ENCODE data around the gene ZBED2. TPM values are rescaled to one million over a fixed set of nuclear protein-coding genes. Genes with fewer than 3 reads are reported as not detected.

The ZBED2 gene
- total RNA-seq, 1 experiment from 2014 or later, result 0.69 TPM

GRCh38 chr3:111571907-111572460 is 23.2 kb downstream of the ZBED2 start:
- no peaks in the 10 kb centered on the region for H3K27me3 ChIP-seq (ENCODE audit: low read length)
- H3K9me3 ChIP-seq (ENCODE audit: low read length), result no peaks in the 10 kb centered on the region
- no peak for ATAC-seq
- no peaks in the 10 kb centered on the region for H3K36me3 ChIP-seq (ENCODE audit: low read depth, low read length)
- POLR2A ChIA-PET (ENCODE audit: unreplicated experiment), result no interaction called here
- no peak overlapping the region for H2AFZ ChIP-seq (ENCODE audit: low read length)
- H3K9me2 ChIP-seq (replicated peaks; ENCODE audit: low read length), result no peaks in the 10 kb centered on the region
- intact Hi-C loops (cut with micrococcal nuclease), result no loop called here
- no peak overlapping the region for H3K4me3 ChIP-seq (ENCODE audit: low read length)
- no peak overlapping the region for H3K4me2 ChIP-seq (ENCODE audit: low read length)
- no peak overlapping the region for H3K27ac ChIP-seq (ENCODE audit: low read length)
- TF ChIP-seq CTCF (conservative IDR thresholded peaks at IDR 0.05; ENCODE audit: low read depth, low read length) (no peak), EZH2 (IDR thresholded peaks at IDR 0.05; ENCODE audit: low read length, unreplicated experiment) (no peak), EZH2phosphoT487 (IDR thresholded peaks at IDR 0.05; ENCODE audit: borderline replicate concordance, low read length) (no peak)
- H3K9ac ChIP-seq (ENCODE audit: low read length), result no peak overlapping the region
- no peaks in the 10 kb centered on the region for H4K20me1 ChIP-seq (ENCODE audit: low read length)
- H3F3A ChIP-seq (ENCODE audit: low read length, unreplicated experiment), result no peaks in the 10 kb centered on the region
- no peaks in the 10 kb centered on the region for H3K79me2 ChIP-seq (ENCODE audit: low read length)
- no TSS peak for BruUV-seq (replicated peaks)
- H3K4me1 ChIP-seq (ENCODE audit: insufficient read depth, low read length), result no peaks in the 10 kb centered on the region
- CTCF ChIA-PET, result no interaction called here
- DNase-seq, result no peak

DNA sequence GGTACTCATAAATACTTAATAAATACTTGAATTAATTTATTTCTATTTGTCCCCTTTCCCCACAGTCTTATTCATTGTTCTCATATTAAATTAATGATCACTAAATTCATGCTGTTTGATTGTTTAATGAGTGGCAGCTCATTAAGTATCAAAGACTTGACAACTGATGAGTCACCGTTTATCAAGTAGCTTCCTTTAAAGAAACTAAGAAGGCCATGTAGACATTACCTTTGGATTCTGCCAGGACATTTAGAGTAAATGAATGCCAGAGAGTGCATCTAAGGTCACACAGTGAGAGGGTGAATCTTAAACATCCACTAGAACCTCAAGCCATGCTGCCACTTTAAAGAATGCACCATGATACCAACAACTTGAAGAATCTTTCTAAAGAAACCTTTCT is 23.9 kb downstream of the ZBED2 start:
- Histone ChIP-seq H3K9me2 (replicated peaks; ENCODE audit: low read length) (no peaks in the 10 kb centered on the region), H3K27ac (ENCODE audit: low read length) (no peak overlapping the region), H3K79me2 (ENCODE audit: low read length) (no peaks in the 10 kb centered on the region), H4K20me1 (ENCODE audit: low read length) (no peaks in the 10 kb centered on the region), H3K27me3 (ENCODE audit: low read length) (no peaks in the 10 kb centered on the region), H2AFZ (ENCODE audit: low read length) (no peak overlapping the region), H3K4me2 (ENCODE audit: low read length) (no peak overlapping the region), H3K4me3 (ENCODE audit: low read length) (no peak overlapping the region), H3K36me3 (ENCODE audit: low read depth, low read length) (no peaks in the 10 kb centered on the region), H3F3A (ENCODE audit: low read length, unreplicated experiment) (no peaks in the 10 kb centered on the region), H3K9ac (ENCODE audit: low read length) (no peak overlapping the region), H3K9me3 (ENCODE audit: low read length) (no peaks in the 10 kb centered on the region), H3K4me1 (ENCODE audit: insufficient read depth, low read length) (no peaks in the 10 kb centered on the region)
- ChIA-PET POLR2A (ENCODE audit: unreplicated experiment) (no interaction called here), CTCF (no interaction called here)
- no peak for TF ChIP-seq EZH2 (IDR thresholded peaks at IDR 0.05; ENCODE audit: low read length, unreplicated experiment)
- TF ChIP-seq EZH2phosphoT487 (IDR thresholded peaks at IDR 0.05; ENCODE audit: borderline replicate concordance, low read length), result no peak
- TF ChIP-seq CTCF (conservative IDR thresholded peaks at IDR 0.05; ENCODE audit: low read depth, low read length), result no peak
- intact Hi-C loops (cut with micrococcal nuclease), result no loop called here
- no TSS peak for BruUV-seq (replicated peaks)
- no peak for ATAC-seq
- no peak for DNase-seq

GRCh38 chr3:111570404-111571030 is 24.6 kb downstream of the ZBED2 start:
- Histone ChIP-seq H3K79me2 (ENCODE audit: low read length) (no peaks in the 10 kb centered on the region), H2AFZ (ENCODE audit: low read length) (no peak overlapping the region), H4K20me1 (ENCODE audit: low read length) (no peaks in the 10 kb centered on the region), H3K27me3 (ENCODE audit: low read length) (no peaks in the 10 kb centered on the region), H3K9me3 (ENCODE audit: low read length) (no peaks in the 10 kb centered on the region), H3K4me2 (ENCODE audit: low read length) (no peak overlapping the region), H3K4me3 (ENCODE audit: low read length) (no peak overlapping the region), H3K27ac (ENCODE audit: low read length) (no peak overlapping the region), H3F3A (ENCODE audit: low read length, unreplicated experiment) (no peaks in the 10 kb centered on the region), H3K9ac (ENCODE audit: low read length) (no peak overlapping the region), H3K4me1 (ENCODE audit: insufficient read depth, low read length) (no peaks in the 10 kb centered on the region), H3K9me2 (replicated peaks; ENCODE audit: low read length) (no peaks in the 10 kb centered on the region), H3K36me3 (ENCODE audit: low read depth, low read length) (no peaks in the 10 kb centered on the region)
- TF ChIP-seq CTCF (conservative IDR thresholded peaks at IDR 0.05; ENCODE audit: low read depth, low read length) (no peak), EZH2phosphoT487 (IDR thresholded peaks at IDR 0.05; ENCODE audit: borderline replicate concordance, low read length) (no peak)
- ChIA-PET POLR2A (ENCODE audit: unreplicated experiment) (no interaction called here), CTCF (no interaction called here)
- DNase-seq (no peak), ATAC-seq (no peak)
- intact Hi-C loops (cut with micrococcal nuclease), result no loop called here
- no TSS peak for BruUV-seq (replicated peaks)
